ENCODE data around the gene ZNF117.

- TF ChIP-seq CTCF (conservative IDR thresholded peaks at IDR 0.05) (no peak), ZFX (IDR thresholded peaks at IDR 0.05) (no peak)
Measured at GRCh38 chr7:65001291-65001814, 10.5 kb upstream of the ZNF117 start.
